Upper lobe of left lung (tissue), 6 donors: ENCODE measurements around the gene GDF2. TPM values are rescaled to one million over a fixed set of nuclear protein-coding genes. Genes with fewer than 3 reads are reported as not detected.

ENCODE experiments used
- ATAC-seq, 2 donors: fragments of 200-7000 bp; cut with Tn5 transposase; one replicate each; pipeline ENCODE4 v1.9.1; 2022; ENCODE audit warnings: mild to moderate bottlenecking in 2 of 2, moderate library complexity in 2 of 2; ENCODE audit not compliant: low FRiP score in 2 of 2
- DNase-seq, 2 donors: peaks; one replicate each; pipeline ENCODE4 v3.0.0-alpha.2; 2019 to 2020
- H3K27ac ChIP-seq, 4 donors: fragments of 200-600 bp; sonication (generic); one replicate each; pipeline ENCODE4 v1.5.1; 2016 to 2019
- H3K27me3 ChIP-seq, 4 donors: fragments of 200-600 bp; sonication (generic); one replicate each; pipeline ENCODE4 v1.5.1; 2017 to 2019
- H3K36me3 ChIP-seq, 4 donors: fragments of 200-600 bp; sonication (generic); one replicate each; pipeline ENCODE4 v1.5.1; 2016 to 2019
- H3K4me1 ChIP-seq, 4 donors: fragments of 200-600 bp; sonication (generic); one replicate each; pipeline ENCODE4 v1.5.1; 2018 to 2019
- H3K4me3 ChIP-seq, 4 donors: fragments of 200-600 bp; sonication (generic); one replicate each; pipeline ENCODE4 v1.5.1; 2017 to 2019; ENCODE audit warnings: mild to moderate bottlenecking in 2 of 4, moderate library complexity in 1 of 4
- H3K9me3 ChIP-seq, 4 donors: fragments of 200-600 bp; sonication (generic); one replicate each; pipeline ENCODE4 v1.5.1; 2018 to 2019
- EP300 ChIP-seq, 4 donors: sonication (generic); formaldehyde crosslinking; IDR thresholded peaks; one replicate each; pipeline ENCODE4 v1.5.1; 2017; ENCODE audit warnings: antibody characterized with exemption in 4 of 4, control low read depth in 2 of 4
- POLR2A ChIP-seq, 4 donors: fragments of 450-650 bp; IDR thresholded peaks; one replicate each; pipeline ENCODE4 v1.5.1; 2016 to 2017; ENCODE audit warnings: antibody characterized with exemption in 4 of 4, mild to moderate bottlenecking in 2 of 4
- POLR2AphosphoS5 ChIP-seq, 2 donors: sonication (generic); formaldehyde crosslinking; IDR thresholded peaks; one replicate each; pipeline ENCODE4 v1.5.1; 2017; ENCODE audit warnings: antibody characterized with exemption in 2 of 2
- WGBS, 2 donors: methylation state at CpG; one replicate each; pipeline ENCODE4 v1.1.5; 2017 to 2018; 5-methylcytosine and 5-hydroxymethylcytosine counted together
- total RNA-seq, 6 donors: library from RNA; depleted of rRNA in 4 of 6; stranded (reverse); fragments of >200 nt in 4 of 6; gene quantifications; one replicate each; pipeline versions ENCODE4 v1.1.0 to v1.2.1, GENCODE V29; 2016 to 2021
- TF ChIP-seq, protein P1 (sequence below), 6 experiments: fragments of 450-650 bp in 4 of 6; fragments of 200-600 bp in 2 of 6; sonication (generic) in 2 of 6; IDR thresholded peaks; one replicate each; pipeline ENCODE4 v1.5.1; 2016 to 2019; ENCODE audit warnings: antibody characterized with exemption in 6 of 6
- donor health status: DM: no; HTN: no; CAD: no; lungs with moderate emphysema.
- donor health status: DM: no; HTN: yes; CAD: no; lungs with severe emphysema.

GDF2 gene
- total RNA-seq, 6 donors from 2014 or later = not detected

- Histone ChIP-seq H3K9me3 (no peaks in the 10 kb centered on the region), H3K4me3 (no peak overlapping the region), H3K27me3 (no peaks in the 10 kb centered on the region), H3K36me3 (no peaks in the 10 kb centered on the region), H3K27ac (no peak overlapping the region), H3K4me1 (no peaks in the 10 kb centered on the region)
- no peak for DNase-seq
- TF ChIP-seq POLR2AphosphoS5 (IDR thresholded peaks at IDR 0.05) = no peak
- no peak for TF ChIP-seq EP300 (IDR thresholded peaks at IDR 0.05)
- no peak for TF ChIP-seq POLR2A (IDR thresholded peaks at IDR 0.05)
- TF ChIP-seq, protein P1, sequence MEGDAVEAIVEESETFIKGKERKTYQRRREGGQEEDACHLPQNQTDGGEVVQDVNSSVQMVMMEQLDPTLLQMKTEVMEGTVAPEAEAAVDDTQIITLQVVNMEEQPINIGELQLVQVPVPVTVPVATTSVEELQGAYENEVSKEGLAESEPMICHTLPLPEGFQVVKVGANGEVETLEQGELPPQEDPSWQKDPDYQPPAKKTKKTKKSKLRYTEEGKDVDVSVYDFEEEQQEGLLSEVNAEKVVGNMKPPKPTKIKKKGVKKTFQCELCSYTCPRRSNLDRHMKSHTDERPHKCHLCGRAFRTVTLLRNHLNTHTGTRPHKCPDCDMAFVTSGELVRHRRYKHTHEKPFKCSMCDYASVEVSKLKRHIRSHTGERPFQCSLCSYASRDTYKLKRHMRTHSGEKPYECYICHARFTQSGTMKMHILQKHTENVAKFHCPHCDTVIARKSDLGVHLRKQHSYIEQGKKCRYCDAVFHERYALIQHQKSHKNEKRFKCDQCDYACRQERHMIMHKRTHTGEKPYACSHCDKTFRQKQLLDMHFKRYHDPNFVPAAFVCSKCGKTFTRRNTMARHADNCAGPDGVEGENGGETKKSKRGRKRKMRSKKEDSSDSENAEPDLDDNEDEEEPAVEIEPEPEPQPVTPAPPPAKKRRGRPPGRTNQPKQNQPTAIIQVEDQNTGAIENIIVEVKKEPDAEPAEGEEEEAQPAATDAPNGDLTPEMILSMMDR (IDR thresholded peaks at IDR 0.05) = peak in 2 of 6 experiments; percentile 17 to 26
- WGBS, 2 donors = 85 to 87% methylated on average over 34 of the region's 34 CpGs
- ATAC-seq = no peak
Measured at GRCh38 chr10:47309408-47310089, 12.7 kb upstream of the GDF2 start.

GRCh38 chr10:47310090-47310505 lies 12.2 kb upstream of the GDF2 start:
- H3K4me3 ChIP-seq = no peak overlapping the region
- DNase-seq (peak in 1 of 2 donors; percentile 84), ATAC-seq (no peak)
- WGBS, 2 donors = 95 to 98% methylated on average over 29 to 37 of the region's 37 CpGs
- H3K9me3 ChIP-seq = no peaks in the 10 kb centered on the region
- no peaks in the 10 kb centered on the region for H3K27me3 ChIP-seq
- H3K36me3 ChIP-seq = no peaks in the 10 kb centered on the region
- H3K4me1 ChIP-seq = no peaks in the 10 kb centered on the region
- no peak overlapping the region for H3K27ac ChIP-seq
- TF ChIP-seq, protein P1 (IDR thresholded peaks at IDR 0.05) = no peak
- no peak for TF ChIP-seq POLR2AphosphoS5 (IDR thresholded peaks at IDR 0.05)
- TF ChIP-seq POLR2A (IDR thresholded peaks at IDR 0.05) = no peak
- no peak for TF ChIP-seq EP300 (IDR thresholded peaks at IDR 0.05)

DNA sequence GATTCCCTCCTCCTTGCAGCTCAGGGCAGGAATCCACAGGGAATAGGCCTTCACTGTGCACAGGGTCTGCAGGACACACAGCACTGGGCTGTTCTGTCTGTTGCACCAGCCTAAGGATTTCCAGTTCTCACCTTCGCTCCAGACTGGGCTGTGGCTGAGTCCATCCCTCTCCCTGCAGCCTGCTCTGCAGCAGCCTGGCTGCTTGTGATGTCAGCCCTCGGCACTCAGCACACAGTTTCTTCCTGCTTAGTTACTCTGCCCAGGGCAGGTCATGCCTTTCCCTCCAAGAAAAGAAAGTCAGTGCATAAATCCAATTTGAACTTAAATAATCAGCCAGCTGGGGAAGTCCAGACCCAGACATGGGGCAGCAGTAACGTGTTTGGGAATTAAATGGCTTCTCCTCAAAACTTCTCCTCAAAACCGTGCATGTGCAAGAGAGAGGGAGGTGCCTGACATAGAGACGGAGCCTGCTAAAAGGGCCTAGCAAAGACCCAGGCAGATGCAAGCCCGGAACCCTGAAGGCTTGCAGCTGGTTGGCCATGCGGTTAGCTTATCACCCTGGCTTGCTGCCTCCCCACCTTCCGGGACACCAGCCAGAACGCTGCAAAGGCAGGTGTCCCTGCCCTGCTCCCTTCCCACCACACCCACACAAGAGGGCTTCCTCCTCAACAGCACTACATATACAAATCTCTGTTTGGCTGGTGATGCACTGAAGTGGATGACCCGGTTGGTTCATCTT lies 10.9 kb upstream of the GDF2 start:
- DNase-seq = no peak
- H3K36me3 ChIP-seq = no peaks in the 10 kb centered on the region
- TF ChIP-seq, protein P1 (IDR thresholded peaks at IDR 0.05) = no peak
- TF ChIP-seq POLR2A (IDR thresholded peaks at IDR 0.05) = no peak
- TF ChIP-seq POLR2AphosphoS5 (IDR thresholded peaks at IDR 0.05) = no peak
- TF ChIP-seq EP300 (IDR thresholded peaks at IDR 0.05) = no peak
- no peak overlapping the region for H3K27ac ChIP-seq
- H3K4me1 ChIP-seq = no peaks in the 10 kb centered on the region
- WGBS, 2 donors = 42 to 46% methylated on average over 9 to 10 of the region's 10 CpGs
- H3K27me3 ChIP-seq = no peaks in the 10 kb centered on the region
- ATAC-seq = peak in 1 of 2 donors; percentile 8
- H3K9me3 ChIP-seq = no peaks in the 10 kb centered on the region
- no peak overlapping the region for H3K4me3 ChIP-seq

DNA sequence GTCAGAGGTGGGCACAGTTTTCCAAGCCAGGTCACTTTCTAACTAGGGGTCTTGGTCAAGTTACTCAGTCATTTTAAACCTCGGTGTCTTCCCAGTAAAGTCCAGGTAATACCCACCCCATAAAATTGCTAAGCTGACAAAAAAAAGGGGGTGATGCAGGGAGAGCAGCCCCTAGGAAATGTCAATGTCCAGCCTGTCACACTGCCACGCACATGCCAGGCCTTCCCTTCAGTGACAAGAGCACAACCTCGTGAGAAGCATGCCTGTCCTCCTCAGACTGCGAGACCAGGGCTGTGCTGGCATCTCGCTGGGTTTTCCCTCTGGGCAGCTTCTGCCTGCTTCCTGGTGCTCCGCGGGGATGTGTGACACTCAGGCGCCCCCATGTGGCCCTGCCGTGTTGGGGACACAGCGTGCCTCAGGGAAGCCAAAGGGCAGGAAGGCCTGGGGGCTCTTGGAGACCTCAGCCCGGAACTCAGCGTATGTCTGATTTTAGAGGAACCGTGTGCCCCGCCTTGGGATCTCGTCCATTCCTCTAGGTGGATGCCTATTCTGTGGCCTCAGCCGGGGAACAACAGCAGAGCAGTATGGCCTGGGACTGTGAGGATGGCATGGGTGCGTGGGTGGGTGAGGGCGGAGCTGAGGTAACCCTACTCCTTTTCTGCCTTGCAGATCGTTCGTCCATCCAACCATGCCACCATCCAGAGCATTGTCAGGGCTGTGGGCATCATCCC lies 10.2 kb upstream of the GDF2 start:
- no peak overlapping the region for H3K27ac ChIP-seq
- H3K4me1 ChIP-seq = no peaks in the 10 kb centered on the region
- 21 to 39% methylated on average over 2 to 20 of the region's 20 CpGs for WGBS, 2 donors
- H3K27me3 ChIP-seq = no peaks in the 10 kb centered on the region
- ATAC-seq = peak; percentile 82 to 92
- H3K4me3 ChIP-seq = no peak overlapping the region
- H3K36me3 ChIP-seq = no peaks in the 10 kb centered on the region
- H3K9me3 ChIP-seq = no peaks in the 10 kb centered on the region
- peak; percentile 86 to 92 for DNase-seq
- no peak for TF ChIP-seq POLR2A (IDR thresholded peaks at IDR 0.05)
- TF ChIP-seq, protein P1 (IDR thresholded peaks at IDR 0.05) = peak; percentile 59 to 91 (median 84)
